Measurements from ENCODE around the gene TMEM170B. TPM values are rescaled to one million over a fixed set of nuclear protein-coding genes. Genes with fewer than 3 reads are reported as not detected.

TMEM170B gene
- polyA plus RNA-seq, 3 donors = 11.7 to 33.4 (median 19.7) TPM

- 100% methylated on average over 1 of the region's 5 CpGs for WGBS (ENCODE audit: insufficient coverage)
- Histone ChIP-seq H3K4me2 (replicated peaks; ENCODE audit: extremely low read depth, low read length, poor library complexity, severe bottlenecking) (no peak overlapping the region), H3K27me3 (ENCODE audit: control insufficient read depth in 2 of 2, insufficient read depth in 2 of 2, low read length in 2 of 2) (no peaks in the 10 kb centered on the region), H3K27ac (ENCODE audit: low read depth in 1 of 2, low read length in 2 of 2) (no peak overlapping the region), H3K9me3 (replicated peaks in 1 of 2; ENCODE audit: control insufficient read depth in 1 of 2, insufficient read depth in 1 of 2, low read length in 2 of 2) (no peaks in the 10 kb centered on the region), H3K4me3 (replicated peaks in 1 of 3; ENCODE audit: low read depth in 2 of 3, low read length in 3 of 3) (no peak overlapping the region), H2AFZ (ENCODE audit: insufficient read depth, low read depth, low read length, poor library complexity, severe bottlenecking) (no peak overlapping the region), H3K4me1 (ENCODE audit: control insufficient read depth in 1 of 2, insufficient read depth in 2 of 2, low read length in 2 of 2) (peaks cover 35 to 42% of the 10 kb centered on the region in 2 donors), H4K20me1 (ENCODE audit: insufficient read depth, low read length) (no peaks in the 10 kb centered on the region), H3K9ac (ENCODE audit: insufficient read depth, low read length, poor library complexity, severe bottlenecking) (no peak overlapping the region), H3K36me3 (replicated peaks in 1 of 2; ENCODE audit: control insufficient read depth in 1 of 2, insufficient read depth in 2 of 2, low read length in 2 of 2) (no peaks in the 10 kb centered on the region), H3K79me2 (ENCODE audit: insufficient read depth, low read length) (no peaks in the 10 kb centered on the region)
- no peak overlapping the region for H3K4me3 Mint-ChIP-seq
- H3K4me1 Mint-ChIP-seq = peaks cover 29% of the 10 kb centered on the region
- TF ChIP-seq, protein P1, sequence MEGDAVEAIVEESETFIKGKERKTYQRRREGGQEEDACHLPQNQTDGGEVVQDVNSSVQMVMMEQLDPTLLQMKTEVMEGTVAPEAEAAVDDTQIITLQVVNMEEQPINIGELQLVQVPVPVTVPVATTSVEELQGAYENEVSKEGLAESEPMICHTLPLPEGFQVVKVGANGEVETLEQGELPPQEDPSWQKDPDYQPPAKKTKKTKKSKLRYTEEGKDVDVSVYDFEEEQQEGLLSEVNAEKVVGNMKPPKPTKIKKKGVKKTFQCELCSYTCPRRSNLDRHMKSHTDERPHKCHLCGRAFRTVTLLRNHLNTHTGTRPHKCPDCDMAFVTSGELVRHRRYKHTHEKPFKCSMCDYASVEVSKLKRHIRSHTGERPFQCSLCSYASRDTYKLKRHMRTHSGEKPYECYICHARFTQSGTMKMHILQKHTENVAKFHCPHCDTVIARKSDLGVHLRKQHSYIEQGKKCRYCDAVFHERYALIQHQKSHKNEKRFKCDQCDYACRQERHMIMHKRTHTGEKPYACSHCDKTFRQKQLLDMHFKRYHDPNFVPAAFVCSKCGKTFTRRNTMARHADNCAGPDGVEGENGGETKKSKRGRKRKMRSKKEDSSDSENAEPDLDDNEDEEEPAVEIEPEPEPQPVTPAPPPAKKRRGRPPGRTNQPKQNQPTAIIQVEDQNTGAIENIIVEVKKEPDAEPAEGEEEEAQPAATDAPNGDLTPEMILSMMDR (IDR thresholded peaks at IDR 0.05) = no peak
- H3K27ac Mint-ChIP-seq = peak overlapping the region in 1 of 7 donors; percentile 48
- peaks cover 0 to 2% of the 10 kb centered on the region in 2 donors for H3K36me3 Mint-ChIP-seq
- intact Hi-C loops (cut with micrococcal nuclease) = loop anchor here (2.0 to 10.0 kb wide), 5 partner anchors 79 to 539 kb away; no protein-coding TSS in a partner anchor
- DNase-seq = no peak
- no peaks in the 10 kb centered on the region for H3K9me3 Mint-ChIP-seq
- no peaks in the 10 kb centered on the region for H3K27me3 Mint-ChIP-seq (ENCODE audit: low read depth in 3 of 3)
Observed at GRCh38 chr6:11493974-11494373, 43.6 kb upstream of the TMEM170B start.

GRCh38 chr6:11494786-11495564, 42.6 kb upstream of the TMEM170B start:
- TF ChIP-seq, protein P1 (IDR thresholded peaks at IDR 0.05) = no peak
- 40% methylated on average over 2 of the region's 6 CpGs for WGBS (ENCODE audit: insufficient coverage)
- Mint-ChIP-seq H3K27ac (peak overlapping the region in 4 of 7 donors; percentile 51 to 99 (median 78)), H3K4me3 (no peak overlapping the region), H3K27me3 (ENCODE audit: low read depth in 3 of 3) (peaks cover 0 to 3% (median 0%) of the 10 kb centered on the region in 3 donors), H3K4me1 (peaks cover 29% of the 10 kb centered on the region), H3K9me3 (peaks cover 0 to 3% (median 0%) of the 10 kb centered on the region in 7 donors), H3K36me3 (peaks cover 0 to 2% of the 10 kb centered on the region in 2 donors)
- Histone ChIP-seq H2AFZ (ENCODE audit: insufficient read depth, low read depth, low read length, poor library complexity, severe bottlenecking) (no peak overlapping the region), H3K9ac (ENCODE audit: insufficient read depth, low read length, poor library complexity, severe bottlenecking) (no peak overlapping the region), H3K9me3 (replicated peaks in 1 of 2; ENCODE audit: control insufficient read depth in 1 of 2, insufficient read depth in 1 of 2, low read length in 2 of 2) (no peaks in the 10 kb centered on the region), H4K20me1 (ENCODE audit: insufficient read depth, low read length) (no peaks in the 10 kb centered on the region), H3K79me2 (ENCODE audit: insufficient read depth, low read length) (no peaks in the 10 kb centered on the region), H3K4me2 (replicated peaks; ENCODE audit: extremely low read depth, low read length, poor library complexity, severe bottlenecking) (no peak overlapping the region), H3K4me1 (ENCODE audit: control insufficient read depth in 1 of 2, insufficient read depth in 2 of 2, low read length in 2 of 2) (peaks cover 35 to 42% of the 10 kb centered on the region in 2 donors), H3K4me3 (replicated peaks in 1 of 3; ENCODE audit: low read depth in 2 of 3, low read length in 3 of 3) (no peak overlapping the region), H3K27ac (ENCODE audit: low read depth in 1 of 2, low read length in 2 of 2) (no peak overlapping the region), H3K27me3 (ENCODE audit: control insufficient read depth in 2 of 2, insufficient read depth in 2 of 2, low read length in 2 of 2) (no peaks in the 10 kb centered on the region), H3K36me3 (replicated peaks in 1 of 2; ENCODE audit: control insufficient read depth in 1 of 2, insufficient read depth in 2 of 2, low read length in 2 of 2) (no peaks in the 10 kb centered on the region)
- intact Hi-C loops (cut with micrococcal nuclease) = loop anchor here (2.0 to 10.0 kb wide), 7 partner anchors 42 to 540 kb away; partner anchors contain the start of genes TMEM170B (in 2 of the 2) and NEDD9 (in 1 of the 2)
- peak; percentile 25 to 80 (median 33) for DNase-seq
